ENCODE data around the gene EPS8L3. TPM values are rescaled to one million over a fixed set of nuclear protein-coding genes. Genes with fewer than 3 reads are reported as not detected.

The EPS8L3 gene
- total RNA-seq, 1 donor from 2014 or later = not detected

DNA sequence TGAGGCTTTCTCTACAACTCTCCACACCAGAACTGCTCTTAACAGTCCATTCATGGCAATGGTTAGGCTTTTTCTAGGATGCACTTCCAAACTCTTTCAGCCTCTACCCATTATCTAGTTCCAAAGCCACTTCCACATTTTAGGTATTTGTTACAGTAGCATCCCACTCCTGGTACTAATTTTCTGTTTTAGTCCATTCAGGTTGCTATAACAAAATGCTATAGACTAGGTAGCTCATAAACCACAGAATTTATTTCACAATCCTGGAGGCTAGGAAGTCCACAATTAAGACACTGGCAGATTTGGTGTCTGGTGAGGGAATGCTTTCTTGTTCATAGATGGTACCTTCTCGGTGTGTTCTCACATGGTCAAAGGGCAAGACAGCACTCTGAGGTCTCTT lies 17.3 kb upstream of the EPS8L3 start:
- no peaks in the 10 kb centered on the region for H3K36me3 ChIP-seq
- TF ChIP-seq, protein P1, sequence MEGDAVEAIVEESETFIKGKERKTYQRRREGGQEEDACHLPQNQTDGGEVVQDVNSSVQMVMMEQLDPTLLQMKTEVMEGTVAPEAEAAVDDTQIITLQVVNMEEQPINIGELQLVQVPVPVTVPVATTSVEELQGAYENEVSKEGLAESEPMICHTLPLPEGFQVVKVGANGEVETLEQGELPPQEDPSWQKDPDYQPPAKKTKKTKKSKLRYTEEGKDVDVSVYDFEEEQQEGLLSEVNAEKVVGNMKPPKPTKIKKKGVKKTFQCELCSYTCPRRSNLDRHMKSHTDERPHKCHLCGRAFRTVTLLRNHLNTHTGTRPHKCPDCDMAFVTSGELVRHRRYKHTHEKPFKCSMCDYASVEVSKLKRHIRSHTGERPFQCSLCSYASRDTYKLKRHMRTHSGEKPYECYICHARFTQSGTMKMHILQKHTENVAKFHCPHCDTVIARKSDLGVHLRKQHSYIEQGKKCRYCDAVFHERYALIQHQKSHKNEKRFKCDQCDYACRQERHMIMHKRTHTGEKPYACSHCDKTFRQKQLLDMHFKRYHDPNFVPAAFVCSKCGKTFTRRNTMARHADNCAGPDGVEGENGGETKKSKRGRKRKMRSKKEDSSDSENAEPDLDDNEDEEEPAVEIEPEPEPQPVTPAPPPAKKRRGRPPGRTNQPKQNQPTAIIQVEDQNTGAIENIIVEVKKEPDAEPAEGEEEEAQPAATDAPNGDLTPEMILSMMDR (IDR thresholded peaks at IDR 0.05) = no peak
- H3K4me3 ChIP-seq = no peak overlapping the region
- intact Hi-C loops (cut with DNase I) = no loop called here
- H3K27ac ChIP-seq = peak overlapping the region in 1 of 2 donors; percentile 1
- no peaks in the 10 kb centered on the region for H3K27me3 ChIP-seq
- no peak for DNase-seq (ENCODE audit: low spot score in 2 of 2)
- no peaks in the 10 kb centered on the region for H3K9me3 ChIP-seq
- peaks cover 7 to 35% of the 10 kb centered on the region in 2 donors for H3K4me1 ChIP-seq

DNA sequence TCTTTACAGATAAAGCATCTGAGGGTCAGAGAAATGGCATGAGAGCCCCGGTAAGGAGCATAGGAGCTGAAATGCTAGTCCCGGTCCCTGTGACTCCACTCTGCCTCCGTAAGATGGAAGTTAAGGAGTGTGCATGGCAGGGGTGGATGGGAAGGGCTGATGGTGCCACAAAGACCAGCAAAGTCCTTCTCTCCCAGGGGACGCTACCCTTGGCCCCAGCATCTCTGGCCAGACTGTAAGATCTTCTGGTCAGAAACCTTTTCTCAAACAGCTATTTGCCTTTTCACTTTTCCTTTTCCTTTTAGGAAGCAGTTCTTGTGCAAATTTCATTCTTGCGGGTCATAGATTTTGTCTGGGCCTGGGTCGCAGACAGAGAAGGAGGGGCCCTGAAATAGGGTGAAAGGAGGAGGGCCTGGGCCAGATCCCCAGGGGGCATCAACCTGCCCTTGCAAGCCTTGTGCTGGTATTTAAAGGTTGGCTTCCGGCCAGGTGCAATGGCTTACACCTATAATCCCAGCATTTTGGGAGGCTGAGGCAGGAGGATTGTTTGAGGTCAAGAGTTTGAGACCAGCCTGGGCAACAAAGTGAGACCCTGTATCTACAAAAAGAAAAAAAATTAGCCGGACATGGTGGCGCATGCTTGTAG lies 14.4 kb upstream of the EPS8L3 start:
- Histone ChIP-seq H3K4me1 (peaks cover 5 to 13% of the 10 kb centered on the region in 2 donors), H3K4me3 (no peak overlapping the region), H3K36me3 (no peaks in the 10 kb centered on the region), H3K27ac (no peak overlapping the region), H3K9me3 (no peaks in the 10 kb centered on the region), H3K27me3 (no peaks in the 10 kb centered on the region)
- DNase-seq (ENCODE audit: low spot score in 2 of 2) = no peak
- TF ChIP-seq, protein P1 (IDR thresholded peaks at IDR 0.05) = no peak
- intact Hi-C loops (cut with DNase I) = loop anchor here (1.0 to 2.0 kb wide), 3 partner anchors 97 to 206 kb away; partner anchors contain the start of genes AHCYL1 and CSF1

DNA sequence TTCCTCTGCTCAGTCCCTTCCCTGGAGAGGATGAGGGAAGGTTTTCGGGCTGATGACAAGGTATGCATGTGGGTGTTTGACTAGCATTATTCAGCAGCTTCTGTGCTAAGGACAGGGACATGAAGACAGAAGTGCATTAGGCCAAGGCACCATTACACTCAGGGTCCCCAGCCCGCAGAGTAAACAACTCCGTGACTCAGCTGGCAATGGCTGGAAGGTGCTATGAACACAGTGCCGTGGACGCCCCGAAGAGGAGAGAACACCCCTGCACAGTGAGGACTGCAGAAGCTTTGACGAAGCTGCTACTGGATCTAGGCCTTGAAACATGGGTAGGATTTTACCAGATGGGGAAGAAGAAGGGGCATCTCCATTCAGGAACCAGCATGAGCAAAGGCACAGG lies 13.7 kb upstream of the EPS8L3 start:
- Histone ChIP-seq H3K4me3 (no peak overlapping the region), H3K4me1 (peaks cover 0 to 7% of the 10 kb centered on the region in 2 donors), H3K27ac (no peak overlapping the region), H3K9me3 (no peaks in the 10 kb centered on the region), H3K36me3 (no peaks in the 10 kb centered on the region), H3K27me3 (no peaks in the 10 kb centered on the region)
- TF ChIP-seq, protein P1 (IDR thresholded peaks at IDR 0.05) = no peak
- DNase-seq (ENCODE audit: low spot score in 2 of 2) = no peak
- intact Hi-C loops (cut with DNase I) = loop anchor here (1.0 to 2.0 kb wide), 3 partner anchors 97 to 207 kb away; partner anchors contain the start of genes AHCYL1 and CSF1

DNA sequence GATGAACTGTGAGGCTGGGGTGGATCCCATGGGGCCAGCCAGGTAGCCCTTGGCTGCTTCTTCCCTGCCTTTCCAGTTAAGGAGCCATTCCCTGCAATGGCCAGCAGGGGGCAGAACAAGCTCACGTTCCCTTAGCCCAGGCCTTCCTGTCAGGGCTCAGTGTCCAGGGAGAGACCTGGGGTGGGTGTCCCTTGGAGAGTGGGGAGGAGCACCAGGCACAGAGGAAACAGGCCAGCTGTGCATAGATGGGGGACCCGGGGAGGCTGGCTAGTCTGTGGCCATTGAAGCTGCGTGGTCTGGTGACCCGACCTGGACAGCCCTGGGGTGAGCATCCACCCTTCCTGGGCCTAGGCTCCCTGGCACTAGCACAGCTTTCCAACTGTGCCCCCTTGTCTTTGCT lies 13.2 kb upstream of the EPS8L3 start:
- H3K4me3 ChIP-seq = no peak overlapping the region
- no peaks in the 10 kb centered on the region for H3K36me3 ChIP-seq
- H3K9me3 ChIP-seq = no peaks in the 10 kb centered on the region
- no peaks in the 10 kb centered on the region for H3K27me3 ChIP-seq
- DNase-seq (ENCODE audit: low spot score in 2 of 2) = peak; percentile 45 to 91
- H3K4me1 ChIP-seq = peaks cover 0 to 4% of the 10 kb centered on the region in 2 donors
- H3K27ac ChIP-seq = no peak overlapping the region
- TF ChIP-seq, protein P1 (IDR thresholded peaks at IDR 0.05) = peak; percentile 93 to 97 (median 96)
- intact Hi-C loops (cut with DNase I) = loop anchor here (1.0 to 2.0 kb wide), 3 partner anchors 98 to 207 kb away; partner anchors contain the start of genes AHCYL1 and CSF1

DNA sequence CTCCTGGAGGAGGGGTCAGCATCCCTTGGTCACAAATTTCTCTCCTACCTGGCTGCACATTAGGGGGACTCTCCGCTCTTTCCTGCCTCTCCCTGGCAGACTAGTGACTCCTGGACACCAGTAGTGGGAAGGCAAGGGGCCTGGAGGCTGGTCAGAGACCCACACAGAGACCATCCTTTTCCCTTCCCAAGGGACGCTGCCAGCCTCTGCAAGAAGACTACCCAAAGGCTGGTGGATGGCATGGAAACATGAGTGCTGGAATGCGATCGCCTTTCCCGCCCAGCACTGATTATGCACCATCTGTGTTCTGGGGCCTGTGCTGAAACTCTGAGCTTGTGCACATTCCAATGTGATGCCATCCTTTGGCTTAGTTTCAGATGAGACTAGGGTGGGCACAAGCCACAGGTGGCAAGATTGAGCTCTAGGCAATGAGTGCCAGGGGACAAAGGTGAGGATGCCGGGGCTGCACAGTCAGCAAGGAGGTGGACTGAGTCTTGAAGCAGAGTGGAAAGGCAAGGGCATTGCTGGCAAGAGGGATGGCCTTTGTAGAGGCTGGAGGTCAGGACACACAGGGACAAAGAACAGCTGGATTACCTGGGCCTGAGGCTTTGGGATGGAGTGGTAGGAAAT lies 12.6 kb upstream of the EPS8L3 start:
- no peaks in the 10 kb centered on the region for H3K27me3 ChIP-seq
- H3K36me3 ChIP-seq = no peaks in the 10 kb centered on the region
- no peaks in the 10 kb centered on the region for H3K9me3 ChIP-seq
- no peak overlapping the region for H3K4me3 ChIP-seq
- TF ChIP-seq, protein P1 (IDR thresholded peaks at IDR 0.05) = no peak
- peaks cover 0 to 4% of the 10 kb centered on the region in 2 donors for H3K4me1 ChIP-seq
- intact Hi-C loops (cut with DNase I) = loop anchor here (2.0 kb wide), 2 partner anchors 98 to 134 kb away; partner anchors contain the start of gene CSF1
- no peak overlapping the region for H3K27ac ChIP-seq
- no peak for DNase-seq (ENCODE audit: low spot score in 2 of 2)

All from ascending aorta (tissue), 2 donors.